NB4 (cell line): ENCODE measurements around the gene CIC.

ENCODE experiments used
- DNase-seq: peaks from one replicate; pipeline ENCODE4 v3.0.0; 2010; ENCODE audit warnings: low read depth
- H3K4me3 ChIP-seq: one replicate; pipeline ENCODE4 v1.5.1; 2011; ENCODE audit warnings: mild to moderate bottlenecking, low read depth, low read length, moderate library complexity
- MYC ChIP-seq: IDR thresholded peaks from 2 replicates; pipeline ENCODE4 v1.6.1; 2011; ENCODE audit warnings: low read depth, low read length
- POLR2A ChIP-seq: IDR thresholded peaks from 2 replicates; pipeline ENCODE4 v1.6.1; 2011; ENCODE audit warnings: mild to moderate bottlenecking; ENCODE audit not compliant: insufficient read length; ENCODE audit errors: extremely low read depth
- TF ChIP-seq, protein P1 (sequence below): IDR thresholded peaks from 2 replicates; pipeline ENCODE4 v1.6.1; 2011; ENCODE audit warnings: low read depth, low read length
- TF ChIP-seq, protein P2 (sequence below): IDR thresholded peaks from one replicate; pipeline ENCODE4 v1.5.1; 2012; ENCODE audit warnings: low read depth, low read length

Gene CIC

DNA sequence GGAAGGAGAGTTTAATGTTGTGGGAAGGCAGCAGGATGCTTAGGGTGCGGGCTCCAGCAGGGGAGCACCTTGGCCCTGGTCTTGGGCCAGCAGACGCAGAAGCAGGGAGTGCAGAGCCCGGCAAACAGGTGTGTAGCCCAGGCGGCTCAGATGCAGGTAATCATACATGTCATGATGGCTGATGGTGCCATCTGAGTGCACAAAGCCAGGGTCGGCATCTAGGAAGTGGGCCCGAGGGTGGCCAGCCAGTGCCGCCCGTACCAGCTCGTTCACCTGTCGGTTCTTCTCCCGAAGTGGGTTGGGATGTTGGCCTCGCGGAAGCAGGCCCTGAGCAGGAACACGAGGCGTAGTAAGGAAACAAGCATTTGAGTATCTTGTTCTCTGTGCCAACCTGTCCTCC, 28.0 kb downstream of the CIC start:
- no peak overlapping the region for H3K4me3 ChIP-seq
- no peak for DNase-seq
- no peak for TF ChIP-seq MYC
- TF ChIP-seq, protein P1, sequence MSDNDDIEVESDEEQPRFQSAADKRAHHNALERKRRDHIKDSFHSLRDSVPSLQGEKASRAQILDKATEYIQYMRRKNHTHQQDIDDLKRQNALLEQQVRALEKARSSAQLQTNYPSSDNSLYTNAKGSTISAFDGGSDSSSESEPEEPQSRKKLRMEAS = no peak
- TF ChIP-seq, protein P2, sequence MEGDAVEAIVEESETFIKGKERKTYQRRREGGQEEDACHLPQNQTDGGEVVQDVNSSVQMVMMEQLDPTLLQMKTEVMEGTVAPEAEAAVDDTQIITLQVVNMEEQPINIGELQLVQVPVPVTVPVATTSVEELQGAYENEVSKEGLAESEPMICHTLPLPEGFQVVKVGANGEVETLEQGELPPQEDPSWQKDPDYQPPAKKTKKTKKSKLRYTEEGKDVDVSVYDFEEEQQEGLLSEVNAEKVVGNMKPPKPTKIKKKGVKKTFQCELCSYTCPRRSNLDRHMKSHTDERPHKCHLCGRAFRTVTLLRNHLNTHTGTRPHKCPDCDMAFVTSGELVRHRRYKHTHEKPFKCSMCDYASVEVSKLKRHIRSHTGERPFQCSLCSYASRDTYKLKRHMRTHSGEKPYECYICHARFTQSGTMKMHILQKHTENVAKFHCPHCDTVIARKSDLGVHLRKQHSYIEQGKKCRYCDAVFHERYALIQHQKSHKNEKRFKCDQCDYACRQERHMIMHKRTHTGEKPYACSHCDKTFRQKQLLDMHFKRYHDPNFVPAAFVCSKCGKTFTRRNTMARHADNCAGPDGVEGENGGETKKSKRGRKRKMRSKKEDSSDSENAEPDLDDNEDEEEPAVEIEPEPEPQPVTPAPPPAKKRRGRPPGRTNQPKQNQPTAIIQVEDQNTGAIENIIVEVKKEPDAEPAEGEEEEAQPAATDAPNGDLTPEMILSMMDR = no peak
- TF ChIP-seq POLR2A = no peak

DNA sequence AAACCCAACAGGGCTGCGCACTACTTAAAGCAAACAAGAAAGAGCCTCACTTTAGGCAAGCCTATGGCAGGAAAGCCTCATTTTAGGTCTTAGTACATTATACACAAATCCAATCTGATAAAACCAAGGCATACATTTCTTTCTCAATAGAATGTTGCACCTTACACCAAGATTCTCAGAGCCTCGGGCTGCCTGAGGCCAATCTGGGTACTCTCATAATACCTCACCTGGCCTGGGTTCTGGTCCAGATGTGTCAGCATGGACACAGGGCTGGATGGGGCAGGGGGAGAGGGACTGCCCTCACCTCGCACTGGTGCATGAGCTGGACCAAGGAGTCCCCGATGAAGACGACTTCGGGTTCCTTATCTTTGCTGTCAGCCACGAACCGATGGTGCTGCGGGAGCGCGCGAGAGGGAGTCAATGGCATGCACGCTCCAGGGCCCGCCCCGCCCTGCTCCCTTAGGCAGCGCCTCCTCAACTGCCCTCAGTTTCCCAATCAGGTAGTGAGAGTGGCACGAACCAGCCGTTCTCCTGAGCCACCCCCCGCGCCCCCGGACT, 32.7 kb downstream of the CIC start, which contains the start of gene PRR19:
PRR19 (plus strand) TSS at position 487 of the 558 bp plus-strand sequence. CDS start 7,453 bp downstream, outside the sequence.
- peak within 1 kb of the TSS; percentile 59 for H3K4me3 ChIP-seq
- TF ChIP-seq, protein P1 = no peak
- TF ChIP-seq POLR2A = no peak
- TF ChIP-seq MYC = no peak
- TF ChIP-seq, protein P2 = no peak
- DNase-seq = peak; percentile 37

DNA sequence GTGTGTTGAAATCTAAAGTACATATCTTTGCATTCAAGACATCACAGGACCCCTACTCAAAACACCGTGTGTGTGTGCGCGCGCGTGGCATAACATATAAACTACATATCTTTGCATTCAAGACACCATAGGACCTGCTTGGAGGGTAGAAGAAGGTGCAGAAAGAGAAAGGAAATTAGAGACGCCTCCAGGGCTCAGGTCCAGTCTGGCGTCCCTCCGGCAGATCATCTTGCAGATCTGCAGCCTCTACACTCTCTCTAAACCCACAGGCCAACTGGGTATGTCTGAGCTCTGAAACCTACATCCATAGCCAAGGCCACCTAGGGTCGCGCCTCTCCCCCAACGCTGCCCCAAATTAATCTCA, 34.0 kb downstream of the CIC start:
- no peak overlapping the region for H3K4me3 ChIP-seq
- DNase-seq = no peak
- TF ChIP-seq, protein P2 = no peak
- TF ChIP-seq, protein P1 = no peak
- TF ChIP-seq MYC (no peak), POLR2A (no peak)

DNA sequence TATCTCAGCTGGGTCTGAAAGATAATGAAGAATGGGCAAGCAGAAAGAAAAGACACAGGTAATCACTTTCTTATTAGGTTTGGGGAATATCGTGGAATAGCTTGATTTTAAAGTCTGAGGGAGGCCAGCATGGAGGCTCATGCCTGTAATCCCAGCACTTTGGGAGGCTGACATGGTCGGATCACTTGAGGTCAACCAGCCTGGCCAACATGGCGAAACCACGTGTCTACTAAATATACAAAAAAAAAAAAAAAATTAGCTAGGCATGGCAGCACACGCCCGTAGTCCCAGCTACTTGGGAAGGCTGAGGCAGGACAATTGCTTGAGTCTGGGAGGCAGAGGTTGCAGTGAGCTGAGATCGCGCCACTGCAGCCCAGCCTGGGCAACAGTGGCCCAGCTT, 34.8 kb downstream of the CIC start:
- TF ChIP-seq POLR2A (no peak), MYC (no peak)
- TF ChIP-seq, protein P1 = no peak
- TF ChIP-seq, protein P2 = no peak
- DNase-seq = no peak
- H3K4me3 ChIP-seq = no peak overlapping the region

DNA sequence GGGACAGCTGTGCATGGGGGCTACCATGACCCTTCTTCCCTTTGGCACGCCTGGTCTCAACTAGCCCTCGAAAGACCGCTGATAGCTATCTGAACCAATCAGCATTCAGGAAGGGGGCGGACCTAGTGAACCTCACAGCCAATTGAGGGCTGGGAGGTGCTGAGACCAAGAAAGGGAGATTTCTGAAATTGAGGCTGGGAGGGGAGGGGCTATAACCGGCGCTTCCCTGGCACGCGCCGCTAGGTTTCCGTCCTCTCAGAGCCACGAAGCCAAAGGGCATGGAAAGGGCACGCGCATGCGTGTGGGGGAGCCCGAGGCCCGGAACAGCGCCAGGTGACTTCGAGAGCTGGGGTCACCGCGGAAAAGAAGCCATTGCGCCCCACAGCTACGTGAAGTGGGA, 37.6 kb downstream of the CIC start:
- no peak for DNase-seq
- no peak overlapping the region for H3K4me3 ChIP-seq
- TF ChIP-seq POLR2A (no peak), MYC (no peak)
- TF ChIP-seq, protein P1 = no peak
- TF ChIP-seq, protein P2 = no peak

DNA sequence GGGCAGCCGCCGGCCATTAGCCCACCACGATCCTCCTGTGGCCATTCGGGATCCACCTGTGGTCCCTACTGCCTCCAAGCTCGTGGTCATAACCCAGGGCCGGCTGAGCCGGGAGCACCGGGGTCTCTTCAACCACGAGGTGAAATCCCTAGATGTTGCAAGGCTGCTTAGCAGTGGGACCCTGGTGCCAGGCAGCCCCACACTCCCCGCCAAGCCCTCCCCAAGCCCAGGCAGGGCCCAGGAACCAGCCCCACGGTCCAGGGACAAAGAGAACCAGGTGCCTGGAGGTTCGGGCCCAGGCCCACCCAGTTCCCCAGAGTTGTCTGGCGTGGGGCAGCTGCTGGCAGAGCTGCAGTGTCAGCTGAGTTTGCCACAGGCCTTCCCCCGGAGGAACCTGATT, 40.6 kb downstream of the CIC start:
- TF ChIP-seq, protein P1 = no peak
- TF ChIP-seq POLR2A (no peak), MYC (no peak)
- TF ChIP-seq, protein P2 = no peak
- DNase-seq = no peak
- H3K4me3 ChIP-seq = no peak overlapping the region
